Measurements from ENCODE around the gene SPPL3.
"Not testable (repeated sequence)": the region's sequence is repeated elsewhere in the genome, so short reads cannot be mapped to it uniquely, and the experiment has no call there.

The SPPL3 gene

DNA sequence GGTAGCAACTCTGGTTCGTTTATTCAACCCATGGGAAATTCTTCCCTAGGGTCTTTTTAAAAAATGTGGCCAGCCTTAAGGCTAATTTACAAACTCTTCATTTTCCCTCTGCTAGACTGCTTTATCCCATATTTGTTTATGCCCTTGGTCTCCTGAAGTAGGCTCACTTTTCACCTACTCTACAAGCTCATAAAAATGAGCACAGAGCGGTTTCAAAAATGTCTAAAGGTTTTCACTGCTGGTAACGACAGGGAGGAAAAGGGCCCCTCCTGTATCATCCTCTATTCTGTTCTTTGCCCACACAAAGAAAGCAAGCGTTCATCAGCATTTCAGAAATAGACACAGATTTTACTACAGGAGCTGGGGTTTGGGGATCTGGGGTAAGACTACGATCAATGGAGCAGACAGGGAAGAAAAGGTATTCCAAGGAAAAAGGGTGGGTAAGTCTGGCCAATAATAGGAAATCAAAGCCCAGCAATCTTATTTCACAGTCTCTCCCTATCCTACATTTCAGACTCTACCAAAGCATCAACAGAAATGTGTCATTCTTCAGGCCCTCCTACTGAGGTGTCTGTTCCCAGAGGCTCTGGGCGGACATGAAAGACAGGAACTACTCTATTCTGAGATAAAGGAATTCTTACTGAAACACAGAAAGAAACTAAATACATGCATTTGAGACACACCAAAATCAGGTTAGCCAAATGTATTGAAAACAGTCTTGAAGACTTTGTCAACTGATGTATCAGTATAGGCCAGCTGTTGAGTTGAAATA, 86.4 kb downstream of the SPPL3 start:
- peak; percentile 46 for DNase-seq (ENCODE audit: low spot score)

DNA sequence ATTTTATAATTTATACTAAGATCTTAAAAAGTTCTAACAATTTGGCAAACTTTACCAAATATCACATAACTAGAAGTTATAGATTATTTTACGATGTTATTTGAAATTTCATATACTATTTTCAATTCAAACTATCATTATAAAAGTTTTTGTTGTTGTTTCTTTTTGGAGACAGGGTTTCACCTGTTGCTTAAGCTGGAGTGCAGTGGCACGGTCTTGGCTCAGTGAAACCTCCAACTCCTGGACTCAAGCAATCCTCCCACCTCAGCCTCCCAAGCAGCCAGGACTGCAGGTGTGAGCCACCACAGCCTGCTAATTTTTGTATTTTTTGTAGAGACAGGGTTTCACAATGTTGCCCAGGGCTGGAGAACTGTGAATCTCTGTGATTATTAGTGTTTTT, 87.8 kb downstream of the SPPL3 start:
- DNase-seq (ENCODE audit: low spot score): no peak

DNA sequence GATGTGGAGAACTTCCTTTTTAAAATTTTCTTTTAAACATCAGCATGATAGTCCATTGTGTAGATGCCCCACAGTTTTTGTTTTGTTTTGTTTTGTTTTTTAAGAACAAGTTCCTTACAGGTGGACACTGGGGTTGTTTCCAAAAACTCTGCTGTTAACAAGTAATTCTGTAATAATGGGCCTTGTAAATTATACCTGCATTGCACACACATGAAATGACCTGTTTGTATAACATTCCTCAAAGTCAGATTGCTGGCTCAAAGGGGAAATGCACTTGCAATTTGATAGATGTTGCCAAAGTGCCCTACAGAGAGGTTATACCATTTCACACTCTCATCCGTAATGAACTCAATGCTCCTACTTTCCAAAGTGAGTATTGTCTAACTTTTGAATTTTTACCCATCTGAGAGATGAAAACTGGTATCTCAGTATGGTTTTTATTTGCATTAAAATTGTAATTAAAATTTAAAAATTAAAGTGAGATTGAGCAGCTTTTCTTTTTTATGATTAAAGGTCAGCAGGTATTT, 89.2 kb downstream of the SPPL3 start:
- no peak for DNase-seq (ENCODE audit: low spot score)

DNA sequence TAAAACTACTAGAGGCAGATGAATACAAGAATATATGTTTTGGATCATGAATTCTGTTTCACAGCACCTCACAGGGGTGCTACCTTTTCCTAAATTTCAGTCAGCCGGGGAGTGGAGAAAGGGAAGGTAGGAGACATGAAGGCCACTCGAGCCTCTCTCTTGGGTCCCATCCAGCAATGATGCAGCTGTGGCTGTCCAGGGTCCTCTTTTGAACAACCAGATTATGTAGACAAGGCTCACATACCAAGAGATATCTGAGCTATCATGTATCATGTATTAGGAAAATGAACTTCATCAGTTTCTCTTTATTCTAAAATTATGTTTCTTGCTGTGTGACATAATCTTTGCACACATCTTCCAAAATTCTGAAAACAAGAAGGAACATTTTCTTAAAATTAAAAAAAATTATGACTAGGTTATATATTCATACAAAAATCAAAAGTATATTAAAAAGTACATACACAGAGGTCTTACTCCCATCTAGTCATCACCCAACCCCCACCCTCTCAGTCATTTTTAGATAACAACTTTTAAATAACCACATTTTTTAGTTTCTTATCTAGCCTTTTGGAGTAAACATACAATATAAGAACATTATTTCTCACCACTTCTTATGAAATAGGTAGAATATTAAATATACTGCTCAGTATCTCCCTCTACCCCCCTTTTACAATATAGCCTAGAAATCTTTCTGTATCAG, 89.8 kb downstream of the SPPL3 start:
- DNase-seq (ENCODE audit: low spot score): no peak

DNA sequence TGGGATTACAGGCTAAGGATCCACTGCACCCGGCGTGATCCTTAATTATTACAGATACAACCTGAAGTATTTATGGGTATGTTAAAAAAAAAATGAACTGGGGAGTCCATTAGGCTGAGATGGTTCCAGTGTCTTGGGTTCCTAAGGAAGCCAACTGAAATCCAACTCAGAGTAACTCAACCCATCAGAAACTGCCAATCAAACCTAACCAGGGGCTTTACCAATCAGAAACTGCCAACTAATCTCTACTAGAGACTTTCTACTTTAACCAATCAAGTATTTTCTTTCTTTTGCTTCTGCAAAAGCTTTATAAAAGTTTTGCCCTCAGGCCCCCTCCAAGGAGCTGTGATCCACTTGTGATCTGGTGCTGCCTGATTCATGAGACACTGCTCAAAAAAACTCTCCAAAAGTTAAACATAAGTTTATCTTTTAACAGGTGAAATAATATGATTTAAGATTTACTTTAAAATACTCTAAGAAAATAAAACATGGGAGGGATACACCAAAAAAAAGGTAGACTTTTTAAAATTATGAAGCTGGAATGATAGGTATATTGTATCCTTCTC, 90.5 kb downstream of the SPPL3 start:
- no peak for DNase-seq (ENCODE audit: low spot score)

DNA sequence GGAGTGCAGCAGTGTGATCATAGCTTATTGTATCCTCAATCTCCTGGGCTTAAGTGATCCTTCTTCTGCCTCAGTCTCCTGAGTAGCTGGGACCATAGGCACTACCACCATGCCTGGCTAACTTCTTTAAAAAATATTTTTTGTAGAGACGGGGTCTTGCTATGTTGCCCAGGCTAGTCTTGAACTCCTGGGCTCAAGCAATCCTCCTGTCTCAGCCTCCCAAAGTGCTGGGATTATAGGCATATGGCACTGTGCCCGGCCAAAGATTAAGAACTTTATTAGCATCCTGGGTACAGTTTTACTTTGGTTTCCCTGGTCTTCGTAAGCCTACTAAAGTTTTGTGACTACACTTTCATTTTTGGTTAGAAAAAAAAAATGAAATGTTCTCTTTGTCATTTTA, 94.1 kb downstream of the SPPL3 start:
- DNase-seq (ENCODE audit: low spot score): no peak

DNA sequence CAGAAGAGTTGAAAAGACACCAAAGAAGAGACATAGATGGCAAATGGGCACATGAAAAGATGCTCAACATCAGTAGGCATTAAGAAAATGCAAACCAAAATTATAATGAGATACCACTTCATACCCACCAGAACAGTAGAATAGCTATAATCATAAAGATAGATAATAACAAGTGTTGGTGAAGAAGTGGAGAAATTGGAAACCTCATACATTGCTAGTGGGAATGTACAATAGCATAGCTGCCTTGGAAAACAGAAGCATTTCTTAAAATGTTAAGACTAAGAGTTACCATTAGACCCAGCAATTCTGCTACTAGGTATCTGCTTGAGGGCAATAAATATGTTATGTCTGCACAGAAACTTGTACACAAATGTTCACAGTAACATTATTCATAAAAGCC, 99.7 kb downstream of the SPPL3 start:
- no peak for DNase-seq (ENCODE audit: low spot score)

DNA sequence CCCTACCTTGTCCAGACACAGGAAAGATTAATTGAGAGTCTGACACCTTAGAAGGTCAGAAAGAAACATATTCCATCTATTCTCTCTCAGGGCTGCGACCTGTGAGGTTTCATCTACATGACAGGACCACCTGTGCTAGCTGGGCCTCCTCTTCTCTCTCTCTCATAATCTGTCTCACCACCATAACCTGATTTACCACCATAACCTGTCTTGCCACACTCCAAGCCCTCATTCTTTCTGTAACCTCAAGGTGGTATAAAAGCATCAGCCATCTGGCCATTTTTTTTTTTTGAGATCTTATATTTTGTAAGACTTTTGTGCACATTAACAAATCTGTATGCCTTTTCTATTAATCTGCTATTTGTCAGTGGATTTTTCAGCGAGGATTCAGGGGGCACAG, 103.0 kb downstream of the SPPL3 start:
- DNase-seq (ENCODE audit: low spot score): no peak

DNA sequence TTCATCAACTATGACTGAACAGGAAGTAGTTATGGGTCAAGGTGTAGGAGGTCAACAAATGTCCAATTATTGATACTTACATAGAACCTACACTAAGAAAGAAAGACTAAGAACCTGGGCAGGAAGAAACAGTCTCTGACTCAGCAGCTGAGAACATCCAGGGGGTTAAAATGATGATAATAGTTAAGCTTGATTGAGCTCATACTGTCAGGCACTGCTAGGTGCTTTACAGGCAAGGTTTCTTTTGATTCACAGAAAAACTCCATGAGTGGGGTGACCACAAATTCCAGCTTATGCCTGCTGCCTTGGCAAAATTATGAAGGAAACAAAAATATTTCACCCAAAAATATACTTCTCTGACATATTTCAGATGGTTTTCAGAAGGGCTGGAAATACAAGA, 103.5 kb downstream of the SPPL3 start:
- DNase-seq (ENCODE audit: low spot score): no peak

DNA sequence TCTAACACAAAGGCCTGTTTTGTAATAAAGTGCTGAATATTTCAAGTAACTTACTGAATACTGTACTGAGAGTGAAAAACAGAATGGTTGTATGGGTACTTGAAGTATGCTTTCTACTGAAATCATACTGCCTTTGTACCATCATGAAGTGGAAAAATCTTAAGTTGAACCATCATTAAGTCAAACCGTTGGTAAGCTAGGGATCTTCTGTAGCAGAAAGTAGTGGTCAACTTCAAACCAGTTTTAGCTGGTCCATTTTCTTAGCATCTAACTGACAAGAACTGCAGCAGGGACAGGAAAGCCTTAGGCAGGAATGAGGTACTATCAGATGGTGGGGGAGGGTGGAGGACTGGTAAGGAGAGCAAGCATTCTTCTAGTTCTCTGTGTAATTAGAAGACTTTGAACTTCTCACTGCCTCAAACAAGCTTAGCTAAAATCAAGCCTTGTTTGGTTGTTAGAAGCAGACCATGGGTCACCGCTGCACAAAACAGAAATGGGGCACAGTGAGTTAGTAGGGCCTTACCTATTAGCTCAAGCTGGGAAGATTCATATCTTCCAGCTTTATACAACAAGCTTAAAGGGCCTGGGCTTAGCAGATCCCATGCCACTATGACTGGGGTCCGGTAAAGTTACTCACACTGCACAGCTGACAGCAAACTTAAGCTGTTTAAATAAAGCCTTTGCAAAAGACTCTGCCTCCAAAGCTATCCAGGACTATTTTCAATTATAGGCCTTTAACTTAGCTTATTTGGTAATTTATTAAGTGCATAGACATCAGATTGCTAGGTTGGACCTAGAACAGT, 104.7 kb downstream of the SPPL3 start:
- no peak for DNase-seq (ENCODE audit: low spot score)

DNA sequence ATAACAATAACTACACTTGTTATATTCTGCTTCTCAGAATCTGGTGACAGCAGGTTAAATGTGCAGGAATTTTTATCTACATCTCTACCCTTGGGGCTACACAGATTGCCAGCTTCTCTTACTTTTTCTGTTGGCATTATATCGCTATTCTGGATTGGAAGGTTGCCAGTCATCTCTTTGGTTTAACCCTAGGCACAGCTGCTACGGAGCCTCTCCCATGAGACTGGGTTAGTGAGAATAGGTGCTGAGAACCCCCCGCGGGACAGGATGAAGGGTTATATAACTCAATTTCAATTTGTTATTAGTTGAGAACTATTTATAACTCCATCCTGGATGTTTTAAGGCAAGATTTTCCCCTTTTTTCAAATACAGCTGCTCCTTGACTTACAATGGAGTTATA, 105.5 kb downstream of the SPPL3 start:
- no peak for DNase-seq (ENCODE audit: low spot score)

DNA sequence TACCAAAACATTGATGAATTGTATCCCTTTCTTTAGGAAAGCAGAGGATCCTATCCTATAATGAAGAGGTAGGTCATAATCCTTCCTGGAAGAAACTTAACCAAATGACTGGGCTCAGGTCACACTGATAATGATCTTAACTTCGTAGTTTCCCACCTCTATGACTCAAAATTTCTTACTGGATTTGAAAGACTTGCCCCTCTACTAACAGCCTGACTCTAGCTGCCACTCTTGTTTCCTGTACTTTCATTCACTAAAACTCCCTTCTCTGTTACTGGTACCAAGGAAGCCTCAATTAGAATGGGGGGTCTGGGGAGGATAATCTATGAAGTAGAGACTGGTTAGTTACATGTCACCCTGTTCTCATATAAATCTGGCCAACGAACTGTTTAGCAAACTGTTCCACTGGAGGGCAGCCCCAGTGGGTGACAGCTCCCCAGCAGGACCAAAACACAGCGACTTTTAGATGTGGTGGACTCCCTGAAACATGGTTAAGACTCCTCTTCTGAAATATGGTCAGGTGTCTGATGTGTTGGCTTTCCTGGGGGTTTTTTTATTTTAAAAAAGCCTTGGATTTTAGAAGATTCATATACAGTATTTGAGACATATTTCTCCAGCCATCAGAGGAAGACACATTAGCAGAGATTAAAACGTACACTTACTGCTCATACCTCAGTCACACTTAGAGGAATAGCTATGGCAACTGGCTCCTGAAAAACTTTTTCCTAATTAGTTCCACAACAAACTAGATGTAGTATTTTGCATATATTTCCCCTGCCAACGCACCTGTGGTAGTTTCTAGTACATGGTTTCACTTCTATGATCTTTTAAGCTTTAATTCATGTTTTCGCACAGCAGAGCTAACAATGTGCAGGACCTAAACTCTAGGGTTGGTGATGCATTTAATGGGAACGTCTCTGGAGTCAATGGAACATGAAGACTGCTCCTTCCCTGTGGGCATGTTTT, 106.2 kb downstream of the SPPL3 start:
- DNase-seq (ENCODE audit: low spot score): no peak

DNA sequence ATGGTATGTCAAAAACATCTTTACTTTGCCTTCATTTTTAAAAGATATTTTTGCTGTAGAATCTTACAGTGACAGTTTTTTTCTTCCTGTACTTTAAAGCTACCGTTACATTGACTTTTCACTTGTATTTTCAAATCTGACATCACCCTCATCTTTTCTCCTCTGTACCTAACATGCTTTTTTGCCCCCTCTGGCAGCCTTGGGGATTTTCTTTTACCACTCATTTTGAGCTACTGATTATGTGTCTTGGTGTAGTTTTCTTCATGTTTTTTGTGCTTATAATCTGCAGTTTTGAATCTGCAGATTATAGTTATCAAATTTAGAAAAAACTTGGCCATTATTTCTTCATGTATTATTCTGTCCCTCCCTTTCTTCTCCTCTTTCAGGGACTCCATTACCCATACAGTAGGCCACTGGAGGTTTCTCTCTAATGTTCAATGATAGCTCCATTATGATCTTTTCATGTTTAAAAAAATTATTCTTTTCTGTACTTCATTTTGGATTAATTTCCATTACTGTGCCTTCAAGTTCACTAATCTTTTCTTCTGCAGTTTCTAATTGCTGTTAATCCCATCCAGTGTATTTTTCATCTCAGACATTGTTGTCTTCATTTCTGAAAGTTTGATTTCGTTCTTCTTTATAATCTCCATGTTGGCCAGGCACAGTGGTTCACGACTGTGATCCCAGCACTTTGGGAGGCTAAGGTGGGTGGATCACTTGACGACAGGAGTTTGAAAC, 108.5 kb downstream of the SPPL3 start:
- DNase-seq (ENCODE audit: low spot score): no peak

DNA sequence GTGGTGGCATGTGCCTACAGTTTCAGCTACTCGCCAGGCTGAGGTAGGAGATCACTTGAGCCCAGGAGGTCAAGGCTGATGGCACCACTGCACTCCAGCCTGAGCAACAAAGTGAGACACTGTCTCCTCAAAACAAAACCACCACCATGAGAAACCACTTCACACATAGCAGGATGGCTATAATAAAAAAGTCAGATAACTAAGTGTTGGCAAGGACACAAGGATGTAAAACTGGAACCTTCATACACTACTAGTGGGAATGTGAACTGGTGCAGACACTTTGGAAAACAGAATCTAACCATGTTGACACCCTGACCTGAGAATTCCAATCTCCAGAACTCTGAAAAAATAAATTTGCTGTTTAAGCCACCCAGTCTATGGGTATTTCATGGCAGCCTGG, 110.8 kb downstream of the SPPL3 start:
- DNase-seq (ENCODE audit: low spot score): no peak

DNA sequence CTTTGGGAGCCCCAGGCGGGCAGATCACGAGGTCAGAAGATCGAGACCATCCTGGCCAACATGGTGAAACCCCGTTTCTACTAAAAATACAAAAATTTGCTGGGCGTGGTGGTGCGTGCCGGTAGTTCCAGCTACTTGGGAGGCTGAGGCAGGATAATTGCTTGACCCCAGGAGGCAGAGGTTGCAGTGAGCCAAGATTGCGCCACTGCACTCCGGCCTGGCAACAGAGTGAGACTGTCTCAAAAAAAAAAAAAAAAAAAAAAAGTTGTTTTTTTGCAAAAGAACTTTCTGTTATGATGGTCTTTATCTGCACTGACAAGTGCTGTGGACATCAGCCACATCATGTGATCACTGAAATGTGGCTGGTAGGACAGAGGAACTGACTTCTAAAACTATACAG, 111.7 kb downstream of the SPPL3 start:
- DNase-seq (ENCODE audit: low spot score): not testable (repeated sequence)

DNA sequence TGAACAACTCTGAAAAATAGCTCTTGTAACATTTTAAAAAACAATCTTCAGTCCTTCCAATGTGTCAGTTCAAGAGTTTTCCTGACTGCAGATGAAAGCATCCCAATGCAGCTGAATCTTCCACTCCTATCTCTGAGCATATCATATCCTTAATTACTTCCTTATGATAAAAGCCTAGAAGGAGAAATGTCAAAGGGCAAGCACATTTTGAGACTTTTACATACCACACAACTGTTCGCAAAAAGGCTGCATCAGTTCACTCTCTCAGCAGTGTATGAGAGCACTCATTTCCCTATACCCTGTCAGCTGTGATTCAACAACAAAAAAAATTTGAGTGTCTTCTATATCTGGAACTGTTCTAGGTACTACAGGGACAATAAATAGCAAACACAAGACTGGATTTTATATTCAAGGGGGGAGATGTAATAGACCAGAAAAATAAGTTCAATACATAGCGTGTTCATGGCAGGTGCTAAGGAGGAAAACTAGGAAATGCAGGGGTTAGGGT, 112.4 kb downstream of the SPPL3 start:
- DNase-seq (ENCODE audit: low spot score): no peak

DNA sequence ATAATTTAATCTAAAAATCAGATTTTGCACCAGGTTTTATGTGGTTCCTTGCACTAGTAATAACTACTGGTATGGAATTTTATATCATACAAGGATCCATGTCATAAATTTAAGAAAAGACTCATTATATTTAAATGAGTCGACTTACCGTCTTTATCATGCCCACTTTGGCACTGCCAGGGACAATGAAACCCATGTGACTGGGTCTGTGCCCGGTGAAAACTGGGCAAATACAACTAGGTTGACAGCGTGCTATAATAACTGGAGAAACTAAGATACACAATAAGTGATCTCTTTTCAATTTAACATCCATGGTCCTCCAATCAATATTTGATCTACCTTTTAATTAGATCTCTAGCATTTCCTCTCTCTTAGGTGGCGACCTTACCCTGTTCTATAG, 114.0 kb downstream of the SPPL3 start:
- DNase-seq (ENCODE audit: low spot score): peak; percentile 54

DNA sequence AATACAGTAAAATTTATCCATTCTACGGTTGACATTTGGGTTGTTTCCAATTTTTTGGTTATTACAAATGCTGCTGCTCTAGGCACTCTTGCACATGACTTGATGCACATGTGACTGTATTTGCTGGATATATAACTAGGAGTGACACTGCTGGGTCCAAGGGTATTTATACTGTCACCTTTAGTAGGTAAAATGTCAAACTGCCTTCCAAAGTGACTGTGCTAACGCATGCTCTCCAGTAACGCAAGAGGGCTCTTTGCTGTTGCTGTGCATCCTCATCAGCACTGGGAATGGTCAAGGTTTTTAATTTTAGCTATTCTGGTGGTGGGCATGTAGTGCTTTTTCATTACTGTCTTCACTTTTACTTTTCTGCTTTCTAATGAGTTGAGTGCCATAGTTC, 116.3 kb downstream of the SPPL3 start:
- DNase-seq (ENCODE audit: low spot score): no peak

DNA sequence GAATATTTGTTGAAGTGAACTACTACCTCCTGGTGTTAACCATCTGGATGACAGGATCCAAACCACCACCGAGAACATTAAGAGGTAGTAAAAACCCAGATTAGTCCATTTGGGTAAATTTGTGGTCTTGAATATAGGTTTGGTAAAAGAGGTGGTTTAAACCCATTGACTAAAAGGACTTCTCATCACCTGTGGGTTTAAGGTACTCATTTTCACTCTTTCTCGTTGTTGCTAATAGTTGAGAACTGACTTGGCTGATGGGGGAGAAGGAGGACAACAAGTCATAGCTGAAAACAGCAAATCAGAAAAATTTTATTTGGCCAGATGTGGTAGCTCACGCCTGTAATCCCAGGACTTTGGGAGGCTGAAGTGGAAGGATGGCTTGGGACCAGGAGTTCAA, 119.4 kb downstream of the SPPL3 start:
- no peak for DNase-seq (ENCODE audit: low spot score)

DNA sequence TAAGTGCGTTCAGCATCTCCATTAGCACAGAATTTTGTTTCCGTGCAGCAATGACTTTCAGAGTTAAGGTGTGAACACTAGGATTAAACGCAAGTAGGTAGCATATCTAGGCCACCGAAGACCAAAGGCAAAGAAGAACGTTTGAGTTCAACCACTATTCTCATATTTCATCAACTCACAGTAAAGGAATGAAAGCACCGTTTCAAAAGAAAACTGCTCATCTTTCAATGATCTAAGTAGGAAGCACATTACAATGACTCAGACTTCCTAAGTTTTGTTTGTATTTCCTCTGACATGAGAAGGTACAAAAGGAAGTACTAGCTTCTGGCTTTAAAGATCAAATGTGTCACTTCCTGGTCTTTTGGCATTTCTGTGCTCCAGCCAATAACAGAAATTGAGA, 121.0 kb downstream of the SPPL3 start:
- DNase-seq (ENCODE audit: low spot score): no peak
